Inferior parietal cortex (tissue), 1 donor: Measurements from ENCODE around the gene CNTN1.

Experiments used
- DNase-seq: peaks from one replicate; pipeline ENCODE4 v3.0.0-alpha.2; 2016; ENCODE audit errors: extremely low spot score

CNTN1 gene

GRCh38 chr12:40853221-40853620, 161.0 kb downstream of the CNTN1 start:
- DNase-seq: no peak

GRCh38 chr12:40854604-40855003, 162.4 kb downstream of the CNTN1 start:
- no peak for DNase-seq

- no peak for DNase-seq
Observed at GRCh38 chr12:40864891-40865290, 172.7 kb downstream of the CNTN1 start.

- DNase-seq: peak; percentile 47
Observed at GRCh38 chr12:40870981-40871380, 178.7 kb downstream of the CNTN1 start.

- DNase-seq: no peak
Observed at GRCh38 chr12:40874868-40875267, 182.6 kb downstream of the CNTN1 start.

GRCh38 chr12:40889329-40889728, 197.1 kb downstream of the CNTN1 start:
- DNase-seq: no peak

- DNase-seq: no peak
Observed at GRCh38 chr12:40892528-40892927, 200.3 kb downstream of the CNTN1 start.

GRCh38 chr12:40898505-40898904, 206.3 kb downstream of the CNTN1 start:
- DNase-seq: no peak

GRCh38 chr12:40903040-40903439, 210.8 kb downstream of the CNTN1 start:
- no peak for DNase-seq

- DNase-seq: no peak
Observed at GRCh38 chr12:40907115-40907527, 214.9 kb downstream of the CNTN1 start.

GRCh38 chr12:40911676-40912075, 219.4 kb downstream of the CNTN1 start:
- no peak for DNase-seq

- no peak for DNase-seq
Observed at GRCh38 chr12:40915172-40915571, 222.9 kb downstream of the CNTN1 start.

GRCh38 chr12:40917561-40917960, 225.3 kb downstream of the CNTN1 start:
- no peak for DNase-seq

- peak; percentile 44 for DNase-seq
Observed at GRCh38 chr12:40921563-40922163, 229.4 kb downstream of the CNTN1 start.

- DNase-seq: no peak
Observed at GRCh38 chr12:40937891-40938290, 245.7 kb downstream of the CNTN1 start.

GRCh38 chr12:40942326-40942725, 250.1 kb downstream of the CNTN1 start:
- no peak for DNase-seq

- no peak for DNase-seq
Observed at GRCh38 chr12:40945772-40946171, 253.5 kb downstream of the CNTN1 start.

- peak; percentile 50 for DNase-seq
Observed at GRCh38 chr12:40946612-40947194, 254.5 kb downstream of the CNTN1 start.

GRCh38 chr12:40947797-40948196, 255.6 kb downstream of the CNTN1 start:
- no peak for DNase-seq

- DNase-seq: no peak
Observed at GRCh38 chr12:40953076-40953475, 260.8 kb downstream of the CNTN1 start.

- DNase-seq: no peak
Observed at GRCh38 chr12:40957417-40957816, 265.2 kb downstream of the CNTN1 start.

- DNase-seq: no peak
Observed at GRCh38 chr12:40959041-40959440, 266.8 kb downstream of the CNTN1 start.

- DNase-seq: no peak
Observed at GRCh38 chr12:40963751-40964150, 271.5 kb downstream of the CNTN1 start.

GRCh38 chr12:40969796-40970195, 277.6 kb downstream of the CNTN1 start:
- no peak for DNase-seq
